ENCODE measurements around the gene SIGLEC5. TPM values are rescaled to one million over a fixed set of nuclear protein-coding genes. Genes with fewer than 3 reads are reported as not detected.

The SIGLEC5 gene
- total and polyA plus RNA-seq, 2 of the 4 experiments (the other 2 are of a cell fraction) = not detected

DNA sequence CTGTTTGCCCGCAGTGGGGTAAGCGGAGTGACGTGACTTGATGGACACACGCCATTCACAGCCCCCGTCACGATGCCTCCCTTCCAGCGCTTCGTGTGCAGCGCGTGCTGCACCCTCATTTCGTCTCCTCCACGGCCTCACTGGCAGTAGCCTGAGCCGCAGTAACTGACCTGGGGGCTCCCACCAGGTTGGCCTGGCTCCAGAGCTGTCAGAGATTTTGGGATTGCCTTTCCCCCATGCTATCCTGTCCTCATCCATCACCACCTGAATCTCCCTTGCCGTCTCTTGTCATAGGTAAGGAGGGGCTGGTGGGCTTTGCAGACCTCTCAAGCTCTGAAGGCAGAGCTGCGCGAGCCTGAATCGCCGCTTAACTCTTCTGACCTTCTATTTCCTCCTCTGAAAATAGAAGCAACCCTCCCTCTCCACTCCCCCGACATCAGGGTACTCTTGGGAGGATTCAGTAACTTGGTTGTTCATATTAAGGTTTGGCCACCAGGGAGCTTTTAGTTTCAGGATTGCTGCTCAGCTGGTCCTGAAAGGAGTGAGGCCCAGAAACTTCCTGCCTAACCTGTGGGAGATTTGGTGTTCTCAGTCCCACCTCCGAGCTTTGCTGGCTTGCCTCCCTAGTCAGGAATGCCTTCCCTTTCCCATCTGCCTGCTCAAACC is 27.9 kb downstream of the SIGLEC5 start:
- ChIA-PET CTCF (interaction anchor here (1.1 kb wide), 1 partner anchor 123 kb away, joined by 5 read pairs; no protein-coding TSS in a partner anchor), POLR2A (ENCODE audit: unreplicated experiment) (no interaction called here)
- Histone ChIP-seq H2BK5ac (ENCODE audit: low read depth, low read length, poor library complexity, severe bottlenecking) (no peak overlapping the region), H2BK20ac (ENCODE audit: low read depth, low read length) (no peak overlapping the region), H3K9me1 (ENCODE audit: insufficient read depth, low read length) (no peaks in the 10 kb centered on the region), H2AFZ (replicated peaks; ENCODE audit: low read length, poor library complexity) (no peak overlapping the region), H2BK15ac (ENCODE audit: low read depth, low read length) (no peak overlapping the region), H3K27me3 (ENCODE audit: control insufficient read depth, insufficient read depth, low read length) (peaks cover 7% of the 10 kb centered on the region), H4K8ac (ENCODE audit: low read depth in 2 of 2, low read length in 2 of 2) (no peak overlapping the region), H3K4ac (ENCODE audit: low read depth, low read length) (no peak overlapping the region), H3K79me1 (ENCODE audit: low read depth in 1 of 2, low read length in 2 of 2) (no peaks in the 10 kb centered on the region), H4K5ac (ENCODE audit: low read depth, low read length) (no peak overlapping the region), H2BK120ac (ENCODE audit: low read depth, low read length) (no peak overlapping the region), H3K4me3 (ENCODE audit: insufficient read depth, low read depth, low read length) (no peak overlapping the region), H4K20me1 (ENCODE audit: insufficient read depth, low read length) (no peaks in the 10 kb centered on the region), H3K23ac (ENCODE audit: low read depth, low read length) (no peak overlapping the region), H3K9me3 (ENCODE audit: control insufficient read depth, insufficient read depth, low read length) (no peaks in the 10 kb centered on the region), H3K4me2 (ENCODE audit: low read depth, low read length) (no peak overlapping the region), H3K18ac (ENCODE audit: low read depth, low read length) (no peak overlapping the region), H3K36me3 (ENCODE audit: control insufficient read depth, insufficient read depth, low read length) (no peaks in the 10 kb centered on the region), H3K4me1 (ENCODE audit: control insufficient read depth, insufficient read depth, low read length) (no peaks in the 10 kb centered on the region), H3K56ac (ENCODE audit: extremely low read depth, insufficient read depth, low read length) (no peak overlapping the region; the same call in 1 of the 2 replicates), H2AK5ac (ENCODE audit: low read depth, low read length) (no peak overlapping the region), H3K9ac (ENCODE audit: low read depth, low read length) (no peak overlapping the region), H4K91ac (ENCODE audit: insufficient read depth, low read depth, low read length) (no peak overlapping the region), H2AK9ac (replicated peaks; ENCODE audit: low read depth, low read length, poor library complexity) (no peak overlapping the region), H3K14ac (replicated peaks; ENCODE audit: low read depth, low read length) (no peak overlapping the region), H3K27ac (ENCODE audit: insufficient read depth, low read length) (no peak overlapping the region)
- BruUV-seq (replicated peaks) = no TSS peak
- dilution Hi-C loops (cut with HindIII; ENCODE audit: low sequenced_read_pairs, unreplicated experiment) = no loop called here
- intact Hi-C loops (cut with micrococcal nuclease) = no loop called here
- TF ChIP-seq CHD1 (IDR thresholded peaks at IDR 0.05; ENCODE audit: low read depth, low read length) (no peak), CEBPB (IDR thresholded peaks at IDR 0.05; ENCODE audit: low read depth, low read length) (no peak), FOS (IDR thresholded peaks at IDR 0.05; ENCODE audit: low read depth, low read length) (no peak), NFE2L2 (IDR thresholded peaks at IDR 0.05; ENCODE audit: low read depth, low read length) (no peak), RCOR1 (IDR thresholded peaks at IDR 0.05; ENCODE audit: insufficient replicate concordance, low read length) (no peak), POLR2A (IDR thresholded peaks at IDR 0.05; ENCODE audit: low read depth, low read length) (no peak)
- in situ Hi-C loops (cut with MboI; ENCODE audit: low sequenced_read_pairs) = no loop called here
- 91% methylated on average over 5 of the region's 20 CpGs; no CpG with 5 or more reads in 1 of the 2 experiments for WGBS, 2 experiments (ENCODE audit: extremely low coverage in 2 of 2, insufficient read length in 1 of 2)
- no peak for DNase-seq
- ATAC-seq (ENCODE audit: low read depth) = no peak
